ENCODE measurements around the gene ADARB1. TPM values are rescaled to one million over a fixed set of nuclear protein-coding genes. Genes with fewer than 3 reads are reported as not detected.

Gene ADARB1
- polyA plus RNA-seq, 4 donors: 16.0 to 19.8 (median 17.3) TPM

DNA sequence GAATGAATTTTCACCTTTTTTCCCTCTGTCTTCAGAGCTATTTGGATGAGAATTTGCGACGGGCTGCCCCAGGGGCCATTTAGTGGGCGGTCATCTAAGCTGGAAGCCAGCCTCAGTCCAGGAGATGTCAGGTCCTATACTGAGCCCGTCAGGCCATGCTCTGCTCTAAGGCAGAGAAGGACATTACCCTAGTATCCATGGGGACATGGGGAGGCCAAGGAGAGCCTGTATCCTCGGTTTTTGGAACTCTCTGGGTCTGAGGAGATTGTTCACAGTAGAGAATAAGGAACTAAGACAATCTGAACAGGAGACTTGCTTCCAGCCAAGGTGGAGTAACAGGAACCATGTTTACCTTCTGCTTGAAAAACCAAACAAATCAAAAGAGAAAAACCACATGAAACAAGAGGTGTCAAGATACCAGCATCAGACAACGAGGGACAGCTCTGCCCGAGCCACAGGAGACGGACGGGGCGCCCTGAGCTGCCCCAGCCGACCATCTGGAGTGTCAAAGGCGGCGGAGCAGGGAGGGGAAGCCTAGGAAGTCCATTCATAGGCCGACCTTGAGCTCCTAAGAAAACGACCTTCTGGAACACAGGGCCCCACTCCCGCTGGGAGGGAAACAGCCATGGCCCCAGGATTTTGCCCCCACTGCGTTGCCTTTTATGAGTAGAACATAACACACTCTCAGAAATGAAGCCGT is 20.0 kb upstream of the ADARB1 start:
- no peak for DNase-seq (ENCODE audit: low read depth in 4 of 4, low spot score in 3 of 4)

DNA sequence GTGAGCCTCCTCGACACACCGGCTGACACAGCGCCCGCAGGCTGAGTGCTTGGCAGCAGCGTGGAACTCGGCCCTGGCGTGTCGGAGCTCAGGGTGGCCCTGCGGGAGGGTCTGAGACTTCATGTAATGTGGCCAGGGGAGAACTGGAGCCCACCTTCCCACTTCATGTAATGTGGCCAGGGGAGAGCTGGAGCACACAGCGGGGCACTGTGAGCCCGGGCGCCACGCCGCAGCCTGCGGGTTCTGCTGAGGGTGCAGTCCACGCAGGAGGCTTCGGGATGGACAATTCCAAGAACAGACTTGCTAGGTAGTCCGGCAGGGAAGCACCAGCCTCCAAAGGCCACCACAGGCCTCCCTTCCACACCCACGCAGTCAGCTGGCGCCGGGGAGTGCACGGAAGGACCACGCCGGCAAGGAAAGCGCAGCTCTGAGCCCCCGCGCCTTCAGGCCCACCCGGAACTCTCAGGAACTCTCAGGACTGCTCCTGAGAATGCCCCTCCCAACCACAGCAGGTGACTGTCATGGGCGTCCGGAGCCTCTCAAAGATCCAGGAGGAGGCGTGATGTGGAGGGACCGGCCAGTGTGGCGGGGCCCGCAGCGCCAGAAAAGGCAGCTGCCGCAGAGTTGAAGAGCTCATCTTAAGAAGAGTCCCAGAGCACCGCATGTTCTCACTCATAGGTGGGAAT is 19.3 kb upstream of the ADARB1 start:
- DNase-seq (ENCODE audit: low read depth in 4 of 4, low spot score in 3 of 4): no peak

DNA sequence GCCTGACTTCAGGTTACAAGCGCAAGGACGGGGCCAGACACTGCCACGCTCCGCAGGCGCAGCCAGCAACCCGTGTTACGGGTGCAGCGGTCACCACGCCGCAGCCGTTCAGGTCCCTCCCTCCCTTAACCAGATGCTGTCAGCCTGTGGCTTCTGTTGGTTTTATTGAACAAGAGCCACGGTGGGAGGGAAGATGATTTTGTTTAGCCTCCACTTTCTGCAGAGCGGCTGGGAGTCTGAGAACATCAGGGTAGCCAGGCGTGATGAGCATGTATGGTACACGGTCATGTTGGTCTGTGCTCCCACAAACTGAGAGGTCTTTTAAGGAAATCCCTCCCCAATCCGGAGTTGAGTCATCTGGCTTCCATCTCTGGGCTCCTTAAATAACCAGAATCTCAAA is 18.5 kb upstream of the ADARB1 start:
- no peak for DNase-seq (ENCODE audit: low read depth in 4 of 4, low spot score in 3 of 4)

DNA sequence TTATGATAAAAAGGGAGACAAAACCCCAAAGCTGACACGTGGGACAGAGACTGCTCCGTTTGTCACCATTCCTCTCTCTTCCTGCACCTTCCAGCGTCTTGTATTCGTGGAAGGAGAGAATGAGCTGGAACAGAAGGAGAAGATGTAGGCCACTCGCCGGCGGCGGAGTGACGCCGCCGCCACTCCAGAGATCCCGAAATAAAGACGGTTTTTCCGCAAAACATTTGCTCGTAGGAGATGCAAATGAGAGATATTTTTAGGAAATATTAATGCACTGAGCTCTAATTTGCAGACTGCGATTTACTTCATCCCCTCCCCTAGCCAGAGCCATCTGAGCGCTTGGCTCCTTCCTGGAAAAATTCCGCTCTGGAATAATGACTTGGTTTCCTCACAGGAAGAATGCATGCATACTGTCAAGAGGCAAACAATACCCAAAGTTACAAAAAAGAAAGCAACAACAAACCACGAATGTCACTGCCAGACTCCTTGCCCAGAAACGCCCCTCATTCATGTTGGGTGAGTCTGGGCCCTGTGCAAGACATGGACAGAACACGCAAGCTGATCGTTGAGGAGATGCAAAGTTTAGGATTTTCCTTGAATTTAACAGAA is 18.0 kb upstream of the ADARB1 start:
- DNase-seq (ENCODE audit: low read depth in 4 of 4, low spot score in 3 of 4): no peak

DNA sequence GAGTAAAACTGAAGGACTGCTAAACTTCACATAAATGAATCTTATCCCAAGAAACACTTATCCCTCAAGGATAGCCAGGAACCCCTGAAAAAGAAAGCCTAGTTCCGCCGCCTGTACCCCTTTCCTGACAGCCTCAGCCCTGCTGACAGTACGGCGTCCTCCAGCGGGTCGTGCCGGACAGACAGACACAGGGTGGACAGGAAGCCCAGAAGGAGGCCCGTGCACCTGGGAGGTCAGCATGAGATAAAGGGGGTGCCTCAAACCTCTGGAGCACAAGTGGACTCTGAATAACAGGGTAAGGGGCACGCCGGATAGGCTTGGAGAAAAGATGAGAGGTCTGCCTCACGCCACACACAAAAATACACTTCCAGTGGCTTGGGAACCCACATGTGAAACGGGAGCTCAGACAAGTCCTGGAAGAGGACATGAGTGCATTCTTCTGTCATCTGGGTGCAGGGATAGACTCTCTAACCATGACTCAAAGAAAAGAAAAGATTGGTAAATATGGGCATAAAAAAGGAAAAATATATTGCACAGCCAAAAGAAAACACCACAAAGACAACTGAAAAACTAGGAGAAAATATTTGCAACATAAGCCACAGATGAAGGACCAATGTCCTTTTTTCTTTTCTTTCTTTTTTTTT is 17.3 kb upstream of the ADARB1 start:
- no peak for DNase-seq (ENCODE audit: low read depth in 4 of 4, low spot score in 3 of 4)

DNA sequence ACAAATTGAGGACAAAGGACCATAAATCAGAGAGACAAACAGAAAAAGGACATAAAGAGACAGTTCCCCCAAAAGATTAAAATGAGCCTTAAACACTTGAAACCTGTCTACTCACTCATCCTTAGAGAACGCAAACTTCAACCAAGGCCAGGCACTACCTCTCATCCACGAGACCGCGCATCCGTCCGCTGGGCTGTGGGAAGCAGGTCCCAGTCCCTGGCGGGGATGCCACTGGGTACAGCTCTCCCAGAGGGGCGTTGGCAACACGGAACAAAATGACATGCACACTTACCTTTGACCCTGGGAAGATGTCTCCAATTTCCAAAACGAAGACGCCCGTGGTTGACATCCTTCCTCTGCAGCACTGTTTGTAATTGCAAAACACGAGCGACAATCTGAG is 16.5 kb upstream of the ADARB1 start:
- no peak for DNase-seq (ENCODE audit: low read depth in 4 of 4, low spot score in 3 of 4)

DNA sequence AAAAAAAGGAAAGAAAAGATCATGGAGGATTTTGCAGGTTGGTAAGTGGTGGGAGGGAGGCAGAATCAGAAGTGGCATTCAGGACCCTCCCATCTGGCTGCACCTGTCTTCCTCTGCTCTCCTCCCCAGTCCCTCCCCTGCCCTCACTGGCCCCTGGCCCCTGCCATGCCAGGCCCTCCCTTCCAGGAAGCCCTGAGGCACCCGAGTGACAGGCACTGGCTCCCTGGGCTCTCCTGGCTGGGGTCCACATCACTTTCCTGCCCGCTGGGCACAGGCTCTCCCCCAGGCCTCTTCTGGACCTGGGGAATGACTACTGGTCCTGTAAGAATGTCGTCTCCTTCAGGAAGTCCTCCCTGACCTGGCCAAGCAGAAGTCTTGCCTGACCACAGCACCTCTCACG is 15.3 kb upstream of the ADARB1 start:
- no peak for DNase-seq (ENCODE audit: low read depth in 4 of 4, low spot score in 3 of 4)

DNA sequence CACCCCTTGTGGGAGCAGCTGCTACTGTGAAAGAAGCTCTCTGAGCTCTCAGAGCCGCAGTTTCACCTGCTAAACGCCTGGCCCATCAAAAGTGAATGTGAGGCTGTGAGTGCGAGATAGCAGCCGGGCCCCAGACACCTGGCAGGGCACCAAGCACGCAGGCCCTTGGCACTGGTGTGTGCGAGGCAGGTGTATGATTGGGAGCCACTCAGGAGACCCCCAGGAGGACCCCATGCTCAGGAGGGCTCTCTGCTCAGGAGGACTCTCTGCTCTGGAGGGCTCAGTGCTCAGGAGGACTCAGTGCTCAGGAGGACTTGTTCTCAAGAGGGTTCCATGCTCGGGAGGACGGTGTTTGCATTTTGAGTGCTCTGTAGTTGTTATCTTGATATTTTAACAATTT is 14.3 kb upstream of the ADARB1 start:
- DNase-seq (ENCODE audit: low read depth in 4 of 4, low spot score in 3 of 4): no peak

DNA sequence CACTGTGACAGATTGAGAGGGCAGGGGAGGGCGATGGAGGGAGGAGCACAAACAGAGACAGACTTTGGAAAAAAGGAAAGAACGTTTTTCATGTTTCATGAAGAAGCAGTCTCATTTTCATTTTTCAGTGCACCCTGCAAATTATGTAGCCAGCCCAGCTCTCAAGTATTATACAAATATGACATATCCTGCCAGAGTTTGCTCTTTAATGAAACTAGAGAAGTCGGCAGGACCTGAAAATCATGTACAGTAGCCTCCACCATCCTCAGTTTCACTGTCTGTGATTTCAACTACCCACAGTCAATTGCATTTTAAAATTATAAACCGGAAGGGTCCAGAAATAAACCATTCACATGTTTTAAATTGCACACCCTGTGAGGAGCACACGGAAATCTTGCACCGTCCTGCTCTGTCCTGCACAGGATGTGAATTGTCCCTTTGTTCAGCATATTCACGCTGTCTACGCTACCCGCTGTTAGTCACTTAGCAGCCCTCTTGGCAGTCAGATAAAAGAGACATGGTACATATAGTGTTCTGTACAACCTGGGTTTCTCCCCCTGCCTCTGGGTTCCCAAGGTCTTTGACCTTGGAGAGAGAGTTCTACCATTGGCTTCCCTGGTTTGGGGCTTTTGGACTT is 13.6 kb upstream of the ADARB1 start:
- no peak for DNase-seq (ENCODE audit: low read depth in 4 of 4, low spot score in 3 of 4)

DNA sequence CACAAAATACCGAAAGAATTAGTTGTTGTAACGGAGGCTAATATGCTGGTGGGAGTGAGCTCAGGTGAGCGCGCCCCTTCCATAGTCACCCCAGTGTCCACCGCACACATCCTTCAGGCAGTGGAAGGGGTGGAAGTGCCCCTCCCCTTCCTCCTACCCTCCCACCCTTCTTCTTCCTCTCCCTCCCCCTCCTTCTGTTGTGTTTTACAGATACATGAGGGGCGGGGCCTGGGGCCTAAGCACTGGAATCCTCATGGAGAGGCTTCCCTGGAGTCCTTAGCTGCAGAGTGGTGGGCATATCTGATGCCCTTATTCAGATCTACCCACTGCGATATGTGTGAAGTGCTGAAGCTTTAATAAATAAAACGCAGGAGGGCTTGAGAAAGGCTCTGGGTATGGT is 10.3 kb upstream of the ADARB1 start:
- DNase-seq (ENCODE audit: low read depth in 4 of 4, low spot score in 3 of 4): no peak

DNA sequence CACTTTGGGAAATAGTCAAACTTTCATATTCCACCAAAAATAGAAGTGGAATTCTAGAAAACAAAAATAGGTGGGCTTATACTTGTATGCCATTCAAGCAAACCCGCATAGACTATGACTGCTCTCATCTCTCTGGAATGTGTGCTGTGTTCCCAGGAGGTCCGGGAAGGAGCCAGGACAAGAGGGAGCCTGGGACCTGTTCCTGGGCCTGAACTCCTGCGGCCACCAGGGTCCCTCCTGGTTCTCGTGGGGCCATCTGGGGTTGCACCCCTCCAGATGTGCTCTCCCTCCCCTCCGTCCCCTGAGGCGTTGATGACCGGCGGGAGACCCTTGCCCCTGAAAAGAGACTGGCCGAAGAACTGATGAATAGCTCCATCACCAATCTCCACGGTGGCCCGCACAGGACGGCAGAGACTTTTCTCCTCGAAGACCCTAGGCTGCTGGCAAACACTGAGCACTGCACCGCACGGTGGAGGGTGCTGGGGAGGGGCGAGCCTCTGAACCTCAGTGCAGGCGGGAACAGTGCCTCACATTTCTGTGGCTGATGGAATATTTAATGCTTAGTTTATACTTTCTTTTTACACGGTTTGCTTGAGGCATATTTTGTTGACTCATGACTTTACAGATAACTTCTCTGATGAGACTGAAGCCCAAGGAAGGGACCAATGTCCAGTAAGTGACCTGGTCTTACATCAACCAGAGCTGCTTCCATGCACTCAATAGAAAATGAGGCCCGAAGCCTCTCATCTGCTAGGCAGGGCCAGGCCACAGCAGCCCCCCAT is 9.6 kb upstream of the ADARB1 start:
- DNase-seq (ENCODE audit: low read depth in 4 of 4, low spot score in 3 of 4): no peak

DNA sequence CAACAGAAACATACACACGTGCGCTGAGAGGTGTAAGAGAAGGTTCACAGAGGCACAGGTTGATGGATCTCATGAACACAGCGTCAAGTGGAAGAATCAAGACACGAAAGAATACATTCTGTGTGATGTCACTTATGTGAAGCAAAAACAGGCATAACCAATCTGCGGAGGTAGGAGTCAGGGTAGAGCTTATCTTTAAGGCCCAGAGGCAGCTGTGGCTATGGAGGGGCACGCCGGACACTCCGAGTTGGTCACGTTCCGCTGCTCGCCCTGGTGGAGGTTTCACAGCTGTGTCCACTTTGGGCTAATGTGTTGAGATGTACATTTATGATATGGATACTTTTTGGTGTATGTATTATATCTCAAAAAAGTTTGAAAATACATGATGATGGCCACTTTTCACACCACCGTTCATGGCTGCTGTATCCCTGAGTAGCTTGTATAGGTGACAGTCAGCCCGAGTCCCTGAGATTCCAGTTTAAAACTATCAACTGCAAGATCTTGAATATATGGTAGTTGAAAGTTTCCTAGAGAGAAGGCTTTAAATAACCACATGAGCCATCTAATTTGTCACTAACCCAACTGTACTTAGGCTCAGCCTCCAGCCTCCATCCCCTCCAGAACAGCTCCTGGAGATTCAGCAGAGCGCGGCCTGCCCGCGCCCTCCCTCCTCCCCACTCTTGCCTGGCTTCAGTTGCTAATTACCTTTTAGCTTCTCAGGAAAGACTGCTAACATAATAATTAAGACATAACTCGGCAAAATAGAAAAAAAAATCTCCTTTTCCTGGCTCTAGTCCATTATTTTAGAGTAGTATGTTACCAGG is 6.7 kb upstream of the ADARB1 start:
- DNase-seq (ENCODE audit: low read depth in 4 of 4, low spot score in 3 of 4): no peak

DNA sequence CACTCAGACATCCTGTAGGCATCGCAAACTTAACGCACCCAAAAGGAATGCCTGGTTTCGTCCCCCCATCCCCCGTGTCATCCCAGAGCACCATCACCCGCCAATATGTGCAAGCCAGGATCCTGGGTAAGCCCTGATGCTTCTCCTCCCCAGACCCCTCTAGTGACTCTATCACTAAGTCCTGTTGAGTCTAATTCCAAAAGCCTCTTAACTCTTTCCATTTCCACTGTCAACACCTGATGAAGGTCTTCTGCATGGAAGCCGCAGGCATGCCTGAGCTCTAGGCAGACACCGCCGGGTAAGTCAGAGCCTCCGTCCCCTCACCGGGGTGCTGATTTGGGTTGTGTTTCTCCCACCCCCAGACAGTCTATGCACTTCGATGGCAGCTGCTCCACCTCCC is 5.3 kb upstream of the ADARB1 start:
- DNase-seq (ENCODE audit: low read depth in 4 of 4, low spot score in 3 of 4): no peak

DNA sequence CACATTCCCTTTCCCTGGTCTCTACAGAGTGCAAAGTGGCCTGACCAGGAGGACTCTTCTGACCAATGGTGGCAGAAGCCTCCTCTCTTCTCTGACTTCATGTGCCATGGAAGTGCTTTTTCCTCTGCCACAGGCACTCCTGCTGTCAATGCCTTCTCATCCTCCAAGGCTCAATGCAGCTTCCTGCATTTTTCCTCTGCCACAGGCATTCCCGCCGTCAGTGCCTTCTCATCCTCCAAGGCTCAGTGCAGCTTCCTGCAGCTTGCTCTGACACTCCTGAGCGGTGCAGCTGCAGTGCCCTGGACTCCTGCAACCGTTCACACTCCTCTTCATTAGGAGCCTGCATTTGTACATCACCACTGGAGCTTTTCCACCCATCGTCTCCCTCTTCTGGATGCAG is 4.7 kb upstream of the ADARB1 start:
- DNase-seq (ENCODE audit: low read depth in 4 of 4, low spot score in 3 of 4): no peak

DNA sequence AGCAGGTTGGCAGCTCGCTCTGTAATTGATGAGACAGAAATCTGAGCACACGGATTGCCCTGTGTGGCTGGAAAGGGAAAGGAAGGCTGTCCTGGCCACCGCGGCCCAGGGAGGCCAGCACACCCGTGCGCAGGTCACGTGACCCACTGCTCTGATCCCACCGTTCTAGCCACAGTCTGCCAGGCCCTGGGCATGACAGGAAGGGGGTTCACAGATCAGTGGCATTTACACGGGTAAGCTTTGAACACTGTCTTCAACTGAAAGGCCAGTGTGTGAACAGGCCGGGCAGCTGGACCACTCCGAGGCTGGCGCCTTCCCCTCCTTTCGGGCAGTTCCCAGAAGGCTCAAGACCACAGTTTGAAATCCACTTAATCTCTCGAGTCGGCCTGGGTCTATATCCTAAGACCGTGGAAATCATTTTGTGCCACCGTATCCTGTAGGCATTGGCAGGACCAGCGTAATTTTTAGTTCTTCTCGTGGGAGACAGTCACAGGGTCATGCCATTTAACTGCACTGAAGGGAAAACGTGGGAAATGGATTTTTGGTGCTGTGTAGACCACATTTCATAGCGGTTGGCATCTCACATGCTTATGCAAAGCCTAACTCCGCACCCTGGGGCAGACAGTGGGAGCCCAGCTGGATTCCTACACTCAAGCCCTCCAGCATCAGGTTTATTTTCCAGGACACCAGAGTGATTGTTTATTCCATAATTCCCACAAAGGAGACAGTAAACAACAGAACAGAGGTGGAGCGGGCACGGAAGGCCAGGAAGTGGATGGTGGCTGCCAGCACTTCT is 3.1 kb upstream of the ADARB1 start:
- DNase-seq (ENCODE audit: low read depth in 4 of 4, low spot score in 3 of 4): no peak

DNA sequence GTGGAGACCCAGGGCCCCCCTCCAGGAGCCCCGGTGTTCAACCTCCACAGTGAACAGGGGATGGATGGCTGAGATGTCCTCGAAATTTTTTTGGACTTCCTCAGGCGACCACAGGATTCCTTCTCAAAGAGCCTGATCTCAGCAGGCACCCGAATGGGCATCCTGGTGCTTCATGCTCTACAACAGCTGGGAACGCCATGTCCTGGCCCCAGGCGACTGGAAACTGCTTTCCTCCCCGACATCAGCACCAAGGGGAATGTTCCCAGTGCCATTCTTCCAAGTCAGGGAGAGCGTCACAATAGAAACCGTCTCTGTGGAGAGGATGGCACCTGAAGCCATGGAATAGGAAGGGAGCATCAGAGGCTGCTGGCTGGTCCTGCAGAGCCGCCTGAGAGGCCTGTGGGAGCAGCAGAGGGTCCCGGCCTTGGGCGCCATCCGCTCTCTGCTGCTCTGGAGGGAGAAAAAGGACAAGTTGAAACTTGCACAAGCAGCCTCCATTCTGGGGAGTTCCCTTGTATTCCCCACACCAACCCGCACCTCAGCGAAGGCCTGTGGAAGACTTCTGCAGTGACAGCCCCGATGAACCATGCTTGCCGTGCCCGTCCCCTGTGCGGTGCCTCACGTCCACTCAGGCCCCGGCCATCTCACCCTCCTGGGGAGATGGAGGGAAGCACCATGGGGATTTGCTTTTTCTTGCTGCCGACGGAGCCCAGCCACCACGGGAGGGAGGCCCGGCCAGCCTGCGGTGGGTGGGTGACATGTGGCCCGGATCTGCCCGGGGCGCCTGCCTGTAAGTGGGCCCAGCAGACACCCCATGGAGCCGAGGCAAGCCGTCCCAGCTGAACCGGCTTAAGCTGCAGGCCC is 2.3 kb upstream of the ADARB1 start:
- no peak for DNase-seq (ENCODE audit: low read depth in 4 of 4, low spot score in 3 of 4)

DNA sequence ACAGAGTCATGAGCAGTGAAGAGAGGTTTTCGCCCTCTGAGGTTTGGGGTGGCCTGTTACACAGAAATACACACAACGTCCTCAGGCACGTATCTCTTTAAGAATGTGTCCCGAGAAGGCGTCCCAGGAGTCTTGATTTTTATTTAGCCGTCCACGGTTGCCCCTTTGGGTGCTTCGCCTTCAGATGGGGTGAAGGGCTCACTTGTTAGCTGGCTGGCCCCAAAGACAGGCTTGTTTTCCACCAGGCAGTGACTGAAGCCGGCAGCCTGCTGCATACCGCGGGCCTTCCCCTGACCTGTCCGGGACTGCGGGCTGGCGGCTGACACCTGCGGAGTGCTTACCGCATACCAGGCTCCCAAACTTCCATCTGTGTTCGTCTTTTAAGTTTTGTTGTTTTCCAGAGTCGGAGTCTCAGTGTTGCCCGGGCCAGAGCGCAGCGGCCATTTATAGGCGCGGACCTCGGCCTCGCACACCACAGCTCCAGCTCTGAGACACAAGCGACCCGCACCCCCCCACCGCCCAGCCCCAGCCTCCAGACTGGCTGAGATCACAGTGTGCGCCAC is 1.6 kb upstream of the ADARB1 start:
- no peak for DNase-seq (ENCODE audit: low read depth in 4 of 4, low spot score in 3 of 4)
